K562 (cell line): ENCODE results near the gene CIAO3. TPM values are rescaled to one million over a fixed set of nuclear protein-coding genes. Genes with fewer than 3 reads are reported as not detected.

Experiments used
- ASH1L ChIP-seq: fragments of 450-650 bp; IDR thresholded peaks from 2 replicates; pipeline ENCODE4 v1.6.1; 2018; ENCODE audit warnings: borderline replicate concordance, mild to moderate bottlenecking, low read depth; ENCODE audit not compliant: partially characterized antibody
- BDP1 ChIP-seq: IDR thresholded peaks from 3 replicates; pipeline ENCODE4 v1.6.1; 2011; ENCODE audit not compliant: insufficient read length, insufficient read depth
- BRD9 ChIP-seq: fragments of 450-650 bp; IDR thresholded peaks from 2 replicates; pipeline ENCODE4 v1.6.1; 2018; ENCODE audit warnings: low read depth; ENCODE audit not compliant: partially characterized antibody
- CBX8 ChIP-seq: fragments of 200-600 bp; sonication (generic); IDR thresholded peaks from 2 replicates; pipeline ENCODE4 v1.6.1; 2012; ENCODE audit warnings: borderline replicate concordance, mixed run types, low read depth, mild to moderate bottlenecking, moderate library complexity, mixed read lengths, low read length, control low read depth, inconsistent platforms; ENCODE audit not compliant: poor library complexity, severe bottlenecking; ENCODE audit errors: extremely low read depth
- CCNT2 ChIP-seq: IDR thresholded peaks from 2 replicates; pipeline ENCODE4 v1.6.1; 2011; ENCODE audit warnings: borderline replicate concordance, low read depth, mild to moderate bottlenecking, moderate library complexity, mixed read lengths, low read length; ENCODE audit not compliant: insufficient read length; ENCODE audit errors: extremely low read depth
- CHCHD3 ChIP-seq: fragments of 250-450 bp; sonication (Bioruptor Pico); IDR thresholded peaks from 2 replicates; pipeline ENCODE4 v2.1.2; 2022; ENCODE audit warnings: mild to moderate bottlenecking
- GATAD2B ChIP-seq: fragments of 450-650 bp; IDR thresholded peaks from 2 replicates; pipeline ENCODE4 v1.6.1; 2017; ENCODE audit warnings: mild to moderate bottlenecking, borderline replicate concordance
- ID3 ChIP-seq, 2 experiments: fragments of 250-450 bp in 1 of 2; fragments of 450-650 bp in 1 of 2; sonication (Bioruptor Pico) in 1 of 2; IDR thresholded peaks; 2 replicates each; pipeline versions ENCODE4 v1.6.1 to v1.8.0; 2016 to 2021; ENCODE audit warnings: mild to moderate bottlenecking in 2 of 2, moderate library complexity in 2 of 2, missing compliant biosample characterization in 1 of 2, missing genetic modification characterization in 1 of 2
- IRF2 ChIP-seq: sonication (generic); formaldehyde crosslinking; IDR thresholded peaks from 2 replicates; pipeline ENCODE4 v1.8.1; 2022; ENCODE audit warnings: mild to moderate bottlenecking, missing genetic modification reagents
- JUNB ChIP-seq: fragments of 450-650 bp; formaldehyde crosslinking; conservative IDR thresholded peaks from 2 replicates; pipeline ENCODE4 v1.4.0; 2020; ENCODE audit warnings: mild to moderate bottlenecking
- KAT2B ChIP-seq: IDR thresholded peaks from one replicate; pipeline ENCODE4 v1.6.1; 2012; ENCODE audit warnings: low read depth, mild to moderate bottlenecking, control low read depth, inconsistent platforms, low read length, moderate library complexity
- KDM5B ChIP-seq: fragments of 200-600 bp; sonication (generic); IDR thresholded peaks from 2 replicates; pipeline ENCODE4 v1.6.1; 2012; ENCODE audit warnings: low read depth, mild to moderate bottlenecking, moderate library complexity, low read length, control low read depth, inconsistent platforms; ENCODE audit not compliant: insufficient replicate concordance
- L3MBTL2 ChIP-seq: fragments of 450-650 bp; IDR thresholded peaks from 2 replicates; pipeline ENCODE4 v1.6.1; 2016; ENCODE audit warnings: mild to moderate bottlenecking, moderate library complexity
- MEF2D ChIP-seq: conservative IDR thresholded peaks from 2 replicates; pipeline ENCODE4 v1.6.1; 2016; ENCODE audit warnings: low read depth, missing genetic modification characterization, missing compliant biosample characterization
- MTA2 ChIP-seq: fragments of 450-650 bp; IDR thresholded peaks from 2 replicates; pipeline ENCODE4 v1.6.1; 2016; ENCODE audit warnings: low read depth
- PHF8 ChIP-seq: fragments of 200-600 bp; sonication (generic); IDR thresholded peaks from 2 replicates; pipeline ENCODE4 v1.6.1; 2012; ENCODE audit warnings: mixed run types, mild to moderate bottlenecking, inconsistent platforms, low read length, moderate library complexity, borderline replicate concordance
- POLR2H ChIP-seq: IDR thresholded peaks from 2 replicates; pipeline ENCODE4 v1.6.1; 2016; ENCODE audit warnings: missing genetic modification characterization, low read depth, mild to moderate bottlenecking, control low read depth, missing compliant biosample characterization, moderate library complexity
- RBM22 ChIP-seq: fragments of 200-400 bp; formaldehyde crosslinking; IDR thresholded peaks from 2 replicates; pipeline ENCODE4 v1.6.1; 2018; ENCODE audit warnings: low read length, low read depth; ENCODE audit not compliant: poor library complexity, severe bottlenecking
- TCF7L2 ChIP-seq: fragments of 150-350 bp; IDR thresholded peaks from 2 replicates; pipeline ENCODE4 v1.6.1; 2016; ENCODE audit warnings: low read depth, mild to moderate bottlenecking, low read length, moderate library complexity
- THAP7 ChIP-seq: fragments of 250-450 bp; sonication (Bioruptor Pico); IDR thresholded peaks from 2 replicates; pipeline ENCODE4 v1.5.0; 2021
- TRIM28 ChIP-seq: fragments of 450-650 bp; IDR thresholded peaks from 2 replicates; pipeline ENCODE4 v1.6.1; 2017
- USF2 ChIP-seq: sonication (generic); formaldehyde crosslinking; IDR thresholded peaks from 2 replicates; pipeline ENCODE4 v1.5.0; 2020; ENCODE audit warnings: missing genetic modification reagents
- ZNF174 ChIP-seq: fragments of 250-450 bp; sonication (Bioruptor Pico); IDR thresholded peaks from 2 replicates; pipeline ENCODE4 v1.4.0; 2020; ENCODE audit warnings: mild to moderate bottlenecking
- ZNF282 ChIP-seq: sonication (generic); formaldehyde crosslinking; IDR thresholded peaks from 2 replicates; pipeline ENCODE4 v1.8.1; 2023; ENCODE audit warnings: missing genetic modification reagents
- ZNF3 ChIP-seq: fragments of 250-450 bp; sonication (Bioruptor Pico); IDR thresholded peaks from 2 replicates; pipeline ENCODE4 v1.5.0; 2021; ENCODE audit warnings: mild to moderate bottlenecking, moderate library complexity
- ZNF354B ChIP-seq: fragments of 250-450 bp; sonication (Bioruptor Pico); IDR thresholded peaks from 2 replicates; pipeline ENCODE4 v1.4.0; 2020
- ZNF586 ChIP-seq: fragments of 450-650 bp; formaldehyde crosslinking; conservative IDR thresholded peaks from 2 replicates; pipeline ENCODE4 v1.4.0; 2020; ENCODE audit warnings: mild to moderate bottlenecking, moderate library complexity
- ZNF644 ChIP-seq: fragments of 200-800 bp; sonication (Bioruptor generic); IDR thresholded peaks from 2 replicates; pipeline ENCODE4 v1.6.1; 2016; ENCODE audit warnings: low read depth, missing genetic modification characterization, missing compliant biosample characterization
- ZNF707 ChIP-seq: fragments of 250-450 bp; sonication (Bioruptor Pico); conservative IDR thresholded peaks from 2 replicates; pipeline ENCODE4 v1.8.0; 2022; ENCODE audit warnings: inconsistent platforms, mild to moderate bottlenecking, moderate library complexity
- polyA plus RNA-seq, 8 experiments: library from polyadenylated mRNA; depleted of rRNA in 4 of 8; stranded (reverse) in 5 of 8; unstranded in 3 of 8; fragments of >200 nt; fragmentation: Nextera tagmentation in 2 of 8; fragmentation: Illumina TruSeq in 1 of 8; extraction: Ambion mirVana in 2 of 8; extraction: Trizol in 1 of 8; gene quantifications; 2 replicates each; pipeline versions ENCODE4 v1.2.1 to v1.2.3, GENCODE V29; 2011 to 2014; ENCODE audit warnings: inconsistent platforms in 1 of 8, missing spikeins in 1 of 8
- total RNA-seq, 7 experiments: library from RNA; depleted of rRNA in 6 of 7; stranded (reverse); fragments of >200 nt in 6 of 7; fragmentation: Illumina TruSeq in 2 of 7; extraction: Trizol in 2 of 7; gene quantifications; 2 replicates each; pipeline versions ENCODE4 v1.2.1 to v1.2.3, GENCODE V29; 2011 to 2021; ENCODE audit warnings: low replicate concordance in 1 of 7

CIAO3 gene
- total and polyA plus RNA-seq, 9 of the 15 experiments (the other 6 are each of a cell fraction or from before 2014, with no cell fraction given): 2.2 to 35.6 (median 18.7) TPM

GRCh38 chr16:715477-716199 is 25.2 kb downstream of the CIAO3 start (continued):
- TF ChIP-seq ASH1L (no peak), ZNF354B (CRISPR knock-in tag) (no peak), USF2 (CRISPR knock-in tag) (no peak), TCF7L2 (no peak), ZNF3 (CRISPR knock-in tag) (no peak), ZNF707 (no peak), CBX8 (no peak), KDM5B (peak; percentile 52), ZNF282 (CRISPR knock-in tag) (0 out of 2 replicates have a peak, but pooled peaks have one; percentile 56), ID3 (CRISPR knock-in tag; IDR thresholded peaks at IDR 0.05) (no peak), ID3 (tag; IDR thresholded peaks at IDR 0.05) (no peak), RBM22 (no peak), L3MBTL2 (peak; percentile 84), TRIM28 (no peak), MTA2 (no peak), IRF2 (CRISPR knock-in tag) (no peak), POLR2H (tag) (no peak), BDP1 (no peak), ZNF174 (CRISPR knock-in tag) (no peak), BRD9 (no peak), PHF8 (peak; percentile 20; the same call in 1 of the 2 replicates), ZNF586 (CRISPR knock-in tag) (no peak), THAP7 (CRISPR knock-in tag) (no peak), KAT2B (no peak), JUNB (CRISPR knock-in tag) (no peak), GATAD2B (peak; percentile 82), ZNF644 (no peak), MEF2D (tag) (no peak), CHCHD3 (CRISPR knock-in tag) (no peak), CCNT2 (no peak)
